CD4-positive, alpha-beta T cell treated with Interleukin-4 for 4 hours (primary cell): ENCODE data around the gene PYGO2.
"Not testable (repeated sequence)": the region's sequence is repeated elsewhere in the genome, so short reads cannot be mapped to it uniquely, and the experiment has no call there.

Experiments used
- DNase-seq: peaks from one replicate; pipeline ENCODE4 v3.0.0-alpha.2; 2020

The PYGO2 gene

DNA sequence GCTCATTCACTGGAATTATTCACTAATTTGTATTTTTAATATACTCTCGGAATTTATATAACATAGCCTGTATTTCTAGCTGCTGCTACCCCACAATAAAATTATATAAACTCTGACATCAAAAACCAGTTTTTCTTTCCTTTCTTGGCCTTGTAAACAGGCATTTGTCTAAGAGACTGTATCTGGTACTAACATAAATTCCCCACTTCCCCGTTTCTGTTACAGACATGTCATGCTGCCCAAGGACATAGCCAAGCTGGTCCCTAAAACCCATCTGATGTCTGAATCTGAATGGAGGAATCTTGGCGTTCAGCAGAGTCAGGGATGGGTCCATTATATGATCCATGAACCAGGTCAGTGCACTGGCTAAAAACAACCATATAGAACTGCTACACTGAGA, 16.2 kb upstream of the PYGO2 start:
- DNase-seq = not testable (repeated sequence)

- DNase-seq = no peak
Observed at GRCh38 chr1:154975409-154976059, 14.0 kb upstream of the PYGO2 start.

GRCh38 chr1:154974808-154975408, 13.3 kb upstream of the PYGO2 start:
- DNase-seq = peak; percentile 95

DNA sequence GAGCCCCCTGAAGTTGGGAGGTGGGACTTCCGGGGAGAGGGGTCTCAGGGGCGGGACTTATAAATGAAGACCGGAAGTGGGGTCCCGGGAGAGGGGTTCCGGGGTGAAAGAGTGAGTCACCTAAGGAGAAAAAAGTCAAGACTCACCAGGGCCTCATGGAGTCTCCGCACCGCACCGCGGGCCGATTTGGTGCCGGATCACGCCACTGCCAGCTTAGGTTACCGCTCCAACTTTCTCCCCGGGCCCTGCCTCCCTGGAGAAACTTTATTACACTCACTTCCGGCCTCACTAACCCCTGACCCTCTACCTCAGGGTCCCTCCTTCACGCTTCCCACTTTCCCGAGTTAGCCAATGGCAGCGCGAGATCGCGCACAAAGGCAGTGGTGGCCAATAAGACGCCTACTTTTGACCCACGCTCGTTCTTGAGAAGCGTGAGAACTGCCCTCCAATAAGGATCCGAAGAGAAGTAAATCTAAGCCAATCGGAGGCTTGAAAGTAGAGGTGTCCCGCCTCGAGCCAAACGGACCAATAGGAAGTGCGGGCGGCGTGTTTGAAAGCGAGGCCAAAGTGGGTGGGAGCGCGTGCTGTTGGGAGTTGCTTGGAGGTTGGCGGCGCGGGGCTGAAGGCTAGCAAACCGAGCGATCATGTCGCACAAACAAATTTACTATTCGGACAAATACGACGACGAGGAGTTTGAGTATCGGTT, 12.7 kb upstream of the PYGO2 start, which contains the start of gene CKS1B:
TSS of gene CKS1B (plus strand) at position 580 of the 706 bp plus-strand sequence. CDS start at position 645, 65 bp downstream.
- DNase-seq = peak; percentile 100

- peak; percentile 91 for DNase-seq
Observed at GRCh38 chr1:154973344-154974101, 11.9 kb upstream of the PYGO2 start.

DNA sequence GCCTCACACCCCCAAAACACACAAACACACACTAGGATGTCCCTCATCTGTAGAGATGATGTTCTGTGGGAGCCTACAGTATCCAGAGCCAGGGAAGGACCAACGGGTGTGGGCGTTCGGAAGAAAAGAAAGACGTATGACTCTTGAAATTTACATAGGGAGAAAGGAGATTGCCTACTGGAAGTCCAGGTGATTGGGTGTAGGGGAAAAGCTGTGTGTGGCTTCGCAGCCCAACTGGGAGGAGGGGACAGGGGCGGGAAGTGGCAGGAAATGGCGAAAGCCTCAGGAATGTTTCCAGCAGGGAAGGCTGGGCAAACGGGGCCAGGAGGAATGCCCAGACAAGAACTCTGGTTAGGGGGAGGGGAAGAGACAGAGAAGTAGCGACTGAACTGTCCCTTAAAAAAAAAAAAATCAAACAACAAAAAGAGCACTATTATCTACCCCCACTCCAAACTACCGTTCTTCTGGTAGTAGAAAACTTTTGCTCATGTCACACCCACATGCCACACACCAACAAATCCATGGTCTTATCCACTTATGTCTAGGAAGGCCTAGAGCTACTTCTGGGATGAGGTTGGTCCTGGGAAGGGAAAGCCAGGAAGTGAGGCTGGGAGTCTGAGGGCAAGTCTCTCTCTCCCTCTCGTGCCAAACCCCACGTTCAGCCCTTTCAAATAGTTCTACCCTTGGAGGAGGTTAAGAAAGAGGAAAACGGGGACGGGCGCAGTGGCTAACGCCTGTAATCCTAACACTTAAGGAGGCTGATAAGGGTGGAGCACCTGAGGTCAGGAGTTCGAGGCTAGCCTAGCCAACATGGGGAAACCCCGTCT, 11.1 kb upstream of the PYGO2 start:
- no peak for DNase-seq

- DNase-seq = no peak
Observed at GRCh38 chr1:154972213-154972516, 10.6 kb upstream of the PYGO2 start.

GRCh38 chr1:154971341-154971998, 9.9 kb upstream of the PYGO2 start:
- no peak for DNase-seq

- DNase-seq = no peak
Observed at GRCh38 chr1:154970631-154971340, 9.2 kb upstream of the PYGO2 start, which contains the start of gene SHC1. Gene SHC1 (minus strand): TSS chr1:154970747. CDS start chr1:154970526, 221 bp downstream.

DNA sequence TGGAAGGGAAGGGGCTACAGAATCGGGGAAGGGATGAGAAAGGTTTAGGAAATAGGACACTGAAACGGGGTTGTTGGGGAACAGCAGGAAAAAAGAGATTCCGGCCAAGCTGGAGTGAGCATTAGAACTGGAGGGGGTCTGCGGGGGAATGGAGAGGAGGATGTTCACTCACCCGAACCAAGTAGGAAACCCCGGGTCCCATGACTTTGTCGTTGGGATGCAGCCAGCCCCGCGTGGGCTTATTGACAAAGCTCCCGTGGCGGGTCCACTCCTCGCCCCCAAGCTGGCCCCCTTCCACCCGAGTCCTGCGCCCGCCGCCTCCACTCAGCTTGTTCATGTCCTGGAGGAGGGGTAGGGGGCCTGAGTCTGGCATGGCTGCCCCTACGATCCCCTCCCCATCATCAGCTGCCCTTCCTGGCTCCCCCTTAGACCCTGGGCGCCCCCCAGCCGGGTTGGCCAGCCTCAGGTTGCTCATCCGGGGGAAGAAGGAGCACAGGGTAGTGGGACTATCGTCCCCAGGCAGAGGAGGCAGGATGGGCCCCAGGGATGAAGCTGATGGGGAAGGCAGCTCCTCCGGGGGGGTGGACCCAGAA, 8.4 kb upstream of the PYGO2 start:
- DNase-seq = no peak

DNA sequence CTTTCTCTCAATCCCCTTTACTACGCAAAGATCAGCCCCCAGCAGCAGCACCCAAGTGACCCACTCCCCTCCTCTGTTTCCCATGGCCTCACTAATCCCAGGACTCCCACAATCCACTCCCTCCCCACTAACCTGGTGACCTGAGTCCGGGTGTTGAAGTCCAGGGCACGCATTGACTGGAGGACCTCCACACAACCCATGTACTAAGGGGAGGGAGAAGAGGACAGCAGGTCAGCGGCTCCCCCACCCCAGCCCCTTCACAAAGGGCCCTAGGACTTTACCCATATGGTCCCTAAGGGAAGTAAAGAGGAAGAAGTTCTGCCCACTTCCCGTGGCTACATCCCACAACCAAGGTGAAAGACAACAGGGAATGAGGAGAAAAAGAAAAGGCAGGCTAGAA, 7.7 kb upstream of the PYGO2 start:
- no peak for DNase-seq

GRCh38 chr1:154968731-154969130, 7.1 kb upstream of the PYGO2 start:
- no peak for DNase-seq

GRCh38 chr1:154967331-154967950, 5.9 kb upstream of the PYGO2 start:
- no peak for DNase-seq

DNA sequence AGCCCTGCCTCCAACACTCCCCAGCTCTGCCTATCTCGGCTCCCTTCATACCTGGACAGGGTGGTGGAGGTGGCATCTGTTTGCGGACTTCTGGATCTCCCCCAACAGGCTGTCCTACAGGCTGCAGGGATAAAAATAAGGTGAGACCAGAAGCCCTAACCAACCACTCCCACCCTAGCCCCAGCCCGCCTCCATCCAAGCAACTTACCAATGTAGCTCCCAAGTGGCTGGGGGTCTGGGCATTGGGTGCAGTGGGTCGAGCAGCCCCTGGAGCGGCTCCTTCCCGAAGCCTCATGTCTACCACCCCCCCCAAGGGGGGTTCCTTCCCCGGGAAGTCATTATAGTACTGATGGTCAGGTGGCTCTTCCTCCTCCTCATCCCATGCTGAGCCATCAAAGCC, 4.5 kb upstream of the PYGO2 start:
- DNase-seq = no peak

GRCh38 chr1:154964359-154964758, 2.8 kb upstream of the PYGO2 start:
- DNase-seq = no peak

DNA sequence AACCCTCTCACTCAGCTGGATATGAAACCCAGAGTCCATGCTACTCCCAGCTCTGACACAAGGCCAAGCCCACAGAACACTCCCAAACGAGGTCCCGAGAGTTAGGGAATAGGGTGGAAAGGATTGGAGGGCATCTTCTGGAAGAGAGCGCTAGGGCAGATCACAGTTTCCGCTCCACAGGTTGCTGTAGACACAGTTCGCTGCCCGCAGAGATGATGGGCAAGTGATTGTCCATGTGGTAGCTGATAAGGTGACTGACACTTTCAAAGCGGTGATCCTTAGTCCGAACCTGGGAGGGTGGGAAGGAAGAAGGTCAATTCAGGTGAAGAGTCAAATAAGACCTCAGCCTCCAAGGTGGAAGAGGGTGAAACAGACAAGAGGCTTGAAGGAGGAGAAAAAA, 2.1 kb upstream of the PYGO2 start:
- DNase-seq = no peak

DNA sequence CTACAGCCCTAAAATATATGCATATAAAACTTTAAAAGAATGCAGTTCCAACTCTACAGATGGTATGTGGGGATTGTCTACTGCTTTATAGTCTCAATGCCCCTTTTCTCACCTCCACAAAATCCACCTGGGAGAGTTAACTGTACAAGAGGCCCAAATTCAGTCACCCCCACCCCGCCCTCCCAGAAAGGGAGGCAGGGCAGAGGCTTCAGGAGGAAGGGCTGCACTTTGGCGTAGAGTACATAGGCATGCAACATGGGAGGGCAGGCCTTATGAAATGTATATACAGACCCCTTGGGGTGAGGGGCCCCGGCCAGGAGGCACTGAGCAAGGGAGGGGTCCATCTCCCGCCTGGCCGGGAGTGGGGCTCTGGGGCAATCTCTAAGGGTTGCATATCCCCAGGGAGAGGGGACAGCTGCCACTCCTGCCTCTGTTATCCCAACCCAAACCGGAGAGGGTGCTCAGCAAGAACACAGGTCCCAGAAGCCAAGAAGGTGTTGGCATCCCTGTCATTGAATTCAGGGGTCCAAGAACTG, 1.3 kb upstream of the PYGO2 start:
- DNase-seq = no peak

DNA sequence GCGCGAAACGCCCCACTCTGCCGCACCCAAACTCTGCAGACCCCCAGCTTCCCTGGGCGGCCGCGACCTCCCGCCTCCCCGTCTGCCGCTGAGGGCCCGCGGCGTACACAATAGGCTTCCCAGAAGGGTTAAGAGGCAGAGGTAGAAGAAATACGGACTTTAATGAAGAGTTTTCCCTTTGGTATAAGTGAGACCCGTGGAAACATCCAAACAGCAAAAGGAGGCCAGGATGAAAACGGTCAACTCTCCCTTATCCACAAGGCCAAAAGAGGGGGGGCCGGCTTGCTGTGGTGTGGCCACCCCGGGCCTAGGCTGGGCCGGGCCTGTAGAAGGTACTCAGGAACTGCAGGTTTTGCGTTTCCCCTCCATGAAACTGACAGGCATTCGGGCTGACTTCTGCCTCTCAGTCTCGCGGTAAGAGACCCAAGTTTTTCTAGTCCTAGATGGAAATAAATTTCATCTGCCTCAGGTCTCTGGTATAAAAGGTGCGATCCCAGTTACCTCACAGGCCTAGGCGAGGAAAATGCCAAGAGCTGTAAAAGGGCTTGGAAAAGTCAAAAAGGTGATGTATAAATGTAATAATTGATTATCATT, 671 bp upstream of the PYGO2 start:
- DNase-seq = no peak

- DNase-seq = no peak
Observed at GRCh38 chr1:154960446-154961136, 991 bp downstream of the PYGO2 start.
